T1000 (cell line): ENCODE data around the gene DEFB128.

Experiments
- DNase-seq: peaks from one replicate; lab custom pipeline; 2025; ENCODE audit warnings: mixed read lengths; lab: John Stamatoyannopoulos, UW

DEFB128 gene

DNA sequence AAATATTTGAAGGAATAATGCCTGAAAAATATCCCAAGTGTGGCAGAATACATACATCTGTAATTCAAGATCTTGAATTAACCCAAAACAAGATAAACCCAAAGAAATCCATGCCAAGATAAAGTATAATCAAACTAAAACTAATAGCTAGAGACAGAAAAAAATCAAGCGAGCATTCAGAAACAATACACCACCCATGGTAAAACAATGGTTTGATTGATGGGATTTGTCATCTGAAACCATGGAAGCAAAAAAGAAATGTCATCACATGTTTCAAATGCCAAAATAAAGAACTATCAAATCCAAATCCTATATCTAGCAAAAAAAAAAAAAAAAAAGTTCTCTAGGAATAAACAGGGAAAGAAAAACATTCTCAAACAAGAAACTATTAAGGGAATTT lies 37.4 kb downstream of the DEFB128 start:
- no peak for DNase-seq

DNA sequence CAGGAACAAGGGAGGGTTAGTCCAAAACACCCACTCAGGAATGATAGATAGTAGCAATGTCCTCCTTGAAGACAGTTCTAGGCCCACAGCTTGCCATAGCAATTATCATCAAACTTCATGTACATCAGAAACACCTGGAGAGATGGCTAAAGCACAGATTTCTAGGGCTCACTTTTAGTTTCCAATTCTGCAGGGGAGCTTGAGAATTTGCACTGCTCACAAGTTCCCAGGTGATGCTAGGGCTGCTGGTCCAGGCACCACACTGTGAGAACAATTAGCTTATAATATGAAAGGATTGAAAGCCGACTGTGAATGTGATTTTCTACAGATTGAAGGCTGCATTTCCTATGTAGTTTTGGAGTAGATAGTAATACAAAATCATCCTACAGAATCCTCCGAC lies 43.6 kb downstream of the DEFB128 start:
- no peak for DNase-seq

DNA sequence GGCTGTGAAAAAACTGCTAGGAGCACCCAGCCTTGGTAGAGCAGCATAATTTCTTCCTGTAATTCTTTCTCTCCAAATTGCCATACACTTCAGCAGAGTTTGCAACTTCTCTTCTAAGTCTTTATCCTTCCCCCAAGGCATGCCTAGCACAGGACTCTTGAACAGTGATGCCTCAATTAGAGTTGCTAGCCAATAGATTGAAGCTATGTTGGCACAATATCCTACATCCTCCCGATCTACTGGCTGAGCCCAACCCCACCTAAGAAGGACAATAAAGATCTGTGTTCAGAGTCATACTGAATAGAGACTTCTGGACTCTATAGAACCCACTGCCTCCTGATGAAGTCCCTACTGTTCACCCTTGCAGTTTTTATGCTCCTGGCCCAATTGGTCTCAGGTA lies 47.2 kb downstream of the DEFB128 start, which contains the start of gene DEFB126:
Gene DEFB126, plus strand, starts transcription at position 301 of the 400 bp plus-strand sequence. Its CDS starts 39 bp downstream, at position 340.
- no peak for DNase-seq
